Brain pericyte (primary cell): ENCODE measurements around the gene CHN1.

Source experiments
- DNase-seq: peaks from one replicate; pipeline ENCODE4 v3.0.0-alpha.2; 2012; ENCODE audit warnings: low read depth, low spot score

CHN1 gene

DNA sequence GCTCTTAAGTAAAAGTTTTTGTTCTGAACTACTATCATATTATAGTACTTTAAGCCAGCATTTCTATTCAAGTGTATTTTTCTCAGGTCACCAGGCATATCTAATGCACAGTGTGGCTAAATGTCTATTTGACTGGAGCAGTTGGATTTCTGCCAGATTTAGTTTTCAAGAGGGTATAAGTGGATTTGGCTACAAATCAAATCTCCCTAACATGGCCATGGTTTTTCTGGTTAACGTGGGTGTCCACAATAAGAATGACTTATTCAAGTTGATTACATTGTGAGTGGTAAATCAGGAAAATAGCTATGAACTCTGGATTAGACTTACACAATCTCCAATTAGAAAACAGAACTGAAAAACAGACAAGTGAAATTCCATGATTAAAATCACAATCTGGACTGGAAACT is 5.7 kb upstream of the CHN1 start:
- DNase-seq: no peak

DNA sequence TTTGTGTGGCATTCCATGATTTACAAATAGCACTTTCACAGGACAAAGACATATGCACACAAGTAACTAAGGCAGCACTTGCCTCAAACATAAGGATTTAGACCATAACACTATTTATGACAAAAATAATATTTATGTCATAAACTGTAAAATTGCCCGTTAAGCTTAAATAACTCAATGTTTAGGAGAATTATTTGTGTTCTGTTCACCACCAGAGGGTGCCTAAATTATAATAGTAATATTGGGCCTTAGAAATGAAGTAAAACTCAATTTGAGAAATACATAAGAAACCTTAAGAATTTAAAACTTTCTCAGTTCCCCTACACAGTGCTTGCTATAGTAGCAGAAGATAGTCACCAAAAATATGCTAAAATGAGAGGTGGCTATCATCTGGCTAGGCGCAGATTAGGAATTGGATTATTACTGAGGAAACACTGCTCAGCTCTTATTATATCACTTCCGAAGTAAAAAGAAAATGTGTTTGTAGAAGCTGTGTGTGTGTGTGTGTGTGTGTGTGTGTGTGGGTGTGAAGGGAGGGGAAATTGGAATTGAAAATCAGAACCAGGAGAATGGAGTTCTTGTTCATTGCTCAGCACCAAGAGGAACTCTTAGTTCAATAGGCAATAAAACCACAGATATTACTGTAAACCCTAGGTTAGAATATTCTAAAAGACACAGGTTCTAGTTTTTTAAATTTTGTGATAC is 4.9 kb upstream of the CHN1 start:
- DNase-seq: no peak

GRCh38 chr2:175008801-175009495 is 3.8 kb upstream of the CHN1 start:
- DNase-seq: no peak

GRCh38 chr2:175008009-175008408 is 2.8 kb upstream of the CHN1 start:
- DNase-seq: no peak

- no peak for DNase-seq
Observed at GRCh38 chr2:175007510-175007909, 2.3 kb upstream of the CHN1 start.

GRCh38 chr2:175006281-175006680 is 1.1 kb upstream of the CHN1 start:
- no peak for DNase-seq

GRCh38 chr2:175005733-175006264 is 618 bp upstream of the CHN1 start:
- DNase-seq: no peak

- DNase-seq: no peak
Observed at GRCh38 chr2:175004730-175004979, 526 bp downstream of the CHN1 start.

- DNase-seq: no peak
Observed at GRCh38 chr2:175003875-175004729, 1.1 kb downstream of the CHN1 start.

GRCh38 chr2:175002547-175003274 is 2.5 kb downstream of the CHN1 start:
- no peak for DNase-seq

- no peak for DNase-seq
Observed at GRCh38 chr2:175001566-175001965, 3.6 kb downstream of the CHN1 start.

GRCh38 chr2:174997110-174997509 is 8.1 kb downstream of the CHN1 start:
- DNase-seq: no peak

GRCh38 chr2:174996622-174997021 is 8.6 kb downstream of the CHN1 start:
- no peak for DNase-seq

DNA sequence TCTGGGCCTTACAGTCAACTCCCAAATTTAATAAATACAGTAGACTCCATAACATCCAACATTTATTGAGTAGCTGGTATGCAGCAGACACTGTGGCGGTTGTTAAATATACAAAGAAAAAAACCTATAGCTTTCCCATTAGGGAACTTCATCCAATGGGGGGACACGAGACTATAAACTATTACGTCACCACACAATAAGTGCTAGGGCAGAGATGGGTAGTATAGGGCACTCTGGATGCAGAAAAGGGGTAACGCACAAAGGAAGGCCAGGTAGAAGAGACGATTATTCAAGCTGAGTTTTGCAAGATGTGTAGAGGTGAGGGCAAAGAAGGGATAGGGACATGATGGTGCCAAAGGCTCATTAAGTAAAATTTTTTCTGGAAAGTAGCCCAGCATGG is 10.8 kb downstream of the CHN1 start:
- DNase-seq: no peak

GRCh38 chr2:174992886-174993285 is 12.3 kb downstream of the CHN1 start:
- no peak for DNase-seq

DNA sequence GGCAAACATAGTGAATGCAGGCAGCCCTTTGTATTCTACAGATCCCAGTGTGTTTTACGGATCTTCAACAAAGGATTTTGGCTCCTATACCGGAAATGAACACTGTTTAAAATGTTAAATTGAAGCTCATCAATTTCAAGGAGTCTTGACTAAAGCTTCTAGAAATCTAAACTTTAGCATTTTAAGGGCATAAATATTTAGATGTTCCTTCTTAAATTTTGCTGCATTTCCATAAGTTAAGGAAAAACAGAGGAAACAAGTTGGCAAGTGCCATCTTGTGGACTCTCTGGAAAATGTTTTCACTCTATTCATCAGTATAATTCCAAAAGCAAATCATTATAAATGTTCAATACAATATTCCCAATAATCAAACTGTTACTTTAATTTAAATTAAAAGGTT is 19.6 kb downstream of the CHN1 start:
- no peak for DNase-seq

DNA sequence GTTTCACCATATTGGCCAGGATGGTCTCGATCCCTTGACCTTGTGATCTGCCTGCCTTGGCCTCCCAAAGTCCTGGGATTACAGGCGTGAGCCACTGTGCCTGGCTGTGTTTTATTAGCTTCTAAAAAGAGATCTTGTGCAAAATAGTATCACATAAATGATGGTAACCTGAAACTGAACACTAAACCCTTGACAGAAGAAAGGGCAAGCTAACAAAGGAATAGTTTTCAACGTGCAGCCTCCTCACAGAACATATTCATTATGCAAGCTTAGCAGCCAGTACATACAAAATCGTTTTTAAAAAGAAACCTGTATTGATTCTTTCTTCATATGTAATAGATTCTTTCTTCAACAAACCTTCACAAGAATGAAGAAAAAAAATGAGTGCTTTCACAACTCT is 20.6 kb downstream of the CHN1 start:
- DNase-seq: no peak

DNA sequence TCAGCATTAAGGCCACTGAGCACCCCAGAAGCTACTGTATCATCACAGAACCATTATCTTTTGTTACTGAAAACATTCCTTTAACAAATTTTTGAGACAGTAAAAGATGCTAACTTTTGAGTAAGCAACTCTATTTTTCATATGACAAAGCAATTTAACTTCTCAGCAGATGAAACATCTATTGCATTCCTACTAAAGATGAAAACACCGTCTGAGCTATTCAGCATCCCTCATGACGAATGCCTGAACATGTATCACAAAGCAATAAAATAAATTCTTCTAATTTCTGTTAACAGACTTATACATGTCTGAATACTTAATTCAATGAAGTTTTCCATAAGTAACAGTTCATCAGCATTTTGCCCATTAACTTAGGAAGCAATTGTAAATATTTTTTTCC is 23.9 kb downstream of the CHN1 start:
- DNase-seq: no peak

DNA sequence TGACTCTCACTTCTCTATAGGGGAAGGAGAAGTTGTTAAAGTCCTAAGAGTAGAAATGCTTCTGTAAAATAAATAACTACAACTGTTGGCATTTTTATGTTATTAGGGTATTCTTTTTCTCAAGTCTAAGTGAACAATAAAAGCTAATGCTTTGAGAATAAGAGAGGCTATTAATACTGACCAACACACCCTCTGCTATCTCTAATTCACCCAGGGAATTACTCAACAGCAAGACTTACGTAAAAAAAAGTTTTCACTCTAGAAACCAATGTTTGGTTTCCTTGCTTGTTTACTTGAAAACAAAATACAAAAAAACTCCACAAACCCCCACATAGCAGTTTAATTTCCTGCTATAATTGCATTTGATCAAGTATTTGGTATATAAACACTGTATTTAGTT is 25.2 kb downstream of the CHN1 start:
- no peak for DNase-seq

- DNase-seq: no peak
Observed at GRCh38 chr2:174977364-174977763, 27.8 kb downstream of the CHN1 start.

GRCh38 chr2:174974131-174974530 is 31.1 kb downstream of the CHN1 start:
- DNase-seq: no peak

DNA sequence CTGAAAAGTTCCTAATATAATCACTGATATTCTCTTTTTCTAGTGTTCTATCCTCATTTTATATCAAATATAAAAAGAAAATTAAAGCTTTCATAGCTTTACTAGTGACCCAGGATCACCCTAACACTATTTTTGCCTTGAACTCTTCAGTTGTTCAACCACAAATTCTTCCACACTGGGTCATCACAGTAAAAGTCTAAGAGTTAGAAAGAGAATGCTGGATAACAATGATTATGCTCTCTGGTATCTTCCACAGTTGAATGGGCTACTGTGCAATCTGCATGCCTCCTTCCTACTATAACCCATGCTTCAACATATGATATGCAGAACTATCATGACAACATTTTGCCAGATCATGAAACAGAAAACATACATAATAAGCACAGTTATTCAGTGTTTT is 32.3 kb downstream of the CHN1 start:
- no peak for DNase-seq
